H9 (cell line): ENCODE measurements around the gene MAP3K5. TPM values are rescaled to one million over a fixed set of nuclear protein-coding genes. Genes with fewer than 3 reads are reported as not detected.

ENCODE experiments used
- DNase-seq: peaks from one replicate; pipeline ENCODE4 v3.0.0-alpha.2; 2017
- H2AFZ ChIP-seq: one replicate; pipeline ENCODE4 v1.6.1; 2013; ENCODE audit warnings: mild to moderate bottlenecking, low read length, control low read depth, moderate library complexity
- H2AK5ac ChIP-seq: 2 replicates; pipeline ENCODE4 v1.6.1; 2013; ENCODE audit warnings: low read length, control low read depth, mixed read lengths; ENCODE audit not compliant: insufficient read length
- H2BK120ac ChIP-seq: one replicate; pipeline ENCODE4 v1.6.1; 2013; ENCODE audit warnings: low read depth, mild to moderate bottlenecking, low read length, control low read depth, inconsistent platforms; ENCODE audit not compliant: poor library complexity, severe bottlenecking
- H2BK12ac ChIP-seq: 2 replicates; pipeline ENCODE4 v1.6.1; 2013; ENCODE audit warnings: low read length, control low read depth, mixed read lengths, low read depth; ENCODE audit not compliant: insufficient read length
- H2BK15ac ChIP-seq: 2 replicates; pipeline ENCODE4 v1.6.1; 2013; ENCODE audit warnings: low read depth, low read length, control low read depth
- H2BK20ac ChIP-seq: one replicate; pipeline ENCODE4 v1.6.1; 2013; ENCODE audit warnings: low read depth, mild to moderate bottlenecking, low read length, control low read depth, inconsistent platforms; ENCODE audit not compliant: poor library complexity, severe bottlenecking
- H2BK5ac ChIP-seq: 2 replicates; pipeline ENCODE4 v1.6.1; 2013; ENCODE audit warnings: low read length, control low read depth, mixed read lengths; ENCODE audit not compliant: insufficient read length
- H3K14ac ChIP-seq: 2 replicates; pipeline ENCODE4 v1.6.1; 2013; ENCODE audit warnings: low read length, control low read depth; ENCODE audit not compliant: insufficient read depth
- H3K18ac ChIP-seq: 2 replicates; pipeline ENCODE4 v1.6.1; 2013; ENCODE audit warnings: low read depth, mild to moderate bottlenecking, mixed read lengths, low read length, control low read depth; ENCODE audit not compliant: insufficient read length
- H3K23ac ChIP-seq: 2 replicates; pipeline ENCODE4 v1.6.1; 2013; ENCODE audit warnings: low read length, control low read depth, mixed read lengths, low read depth; ENCODE audit not compliant: insufficient read length
- H3K23me2 ChIP-seq: 2 replicates; pipeline ENCODE4 v1.6.1; 2013; ENCODE audit warnings: low read depth, mild to moderate bottlenecking, mixed read lengths, low read length, control low read depth; ENCODE audit not compliant: insufficient read length, poor library complexity, severe bottlenecking
- H3K27ac ChIP-seq: 2 replicates; pipeline ENCODE4 v1.5.1; 2013; ENCODE audit warnings: low read length, control low read depth, mixed read lengths, low read depth; ENCODE audit not compliant: insufficient read length
- H3K27me3 ChIP-seq: 2 replicates; pipeline ENCODE4 v1.6.1; 2013; ENCODE audit warnings: low read length, control low read depth, inconsistent platforms; ENCODE audit not compliant: insufficient read depth
- H3K4ac ChIP-seq: 2 replicates; pipeline ENCODE4 v1.6.1; 2013; ENCODE audit warnings: low read depth, mild to moderate bottlenecking, control low read depth, inconsistent platforms, low read length, moderate library complexity
- H3K4me1 ChIP-seq: 2 replicates; pipeline ENCODE4 v1.6.1; 2013; ENCODE audit warnings: low read length, control low read depth, inconsistent platforms; ENCODE audit not compliant: insufficient read depth
- H3K4me2 ChIP-seq: 2 replicates; pipeline ENCODE4 v1.6.1; 2013; ENCODE audit warnings: low read length, control low read depth, mixed read lengths; ENCODE audit not compliant: insufficient read length, insufficient read depth
- H3K56ac ChIP-seq: 2 replicates; pipeline ENCODE4 v1.6.1; 2013; ENCODE audit warnings: low read depth, mild to moderate bottlenecking, mixed read lengths, low read length, control low read depth; ENCODE audit not compliant: insufficient read length
- H3K79me1 ChIP-seq: 2 replicates; pipeline ENCODE4 v1.6.1; 2013; ENCODE audit warnings: low read depth, mild to moderate bottlenecking, moderate library complexity, low read length, control low read depth, inconsistent platforms; ENCODE audit not compliant: insufficient read depth, poor library complexity, severe bottlenecking
- H3K79me2 ChIP-seq: 2 replicates; pipeline ENCODE4 v1.6.1; 2013; ENCODE audit warnings: low read length, control low read depth, inconsistent platforms; ENCODE audit not compliant: insufficient read depth
- H3K9ac ChIP-seq: 2 replicates; pipeline ENCODE4 v1.6.1; 2013; ENCODE audit warnings: low read length, control low read depth, mixed read lengths; ENCODE audit not compliant: insufficient read length; ENCODE audit errors: extremely low read depth
- H3K9me3 ChIP-seq: one replicate; pipeline ENCODE4 v1.6.1; 2013; ENCODE audit warnings: low read depth, low read length, inconsistent platforms; ENCODE audit not compliant: control insufficient read depth
- H3T11ph ChIP-seq: one replicate; pipeline ENCODE4 v1.6.1; 2013; ENCODE audit warnings: mild to moderate bottlenecking, low read length, control low read depth, inconsistent platforms
- H4K20me1 ChIP-seq: one replicate; pipeline ENCODE4 v1.6.1; 2013; ENCODE audit not compliant: control insufficient read depth, insufficient read length, insufficient read depth
- H4K5ac ChIP-seq: 2 replicates; pipeline ENCODE4 v1.6.1; 2013; ENCODE audit warnings: low read depth, mild to moderate bottlenecking, mixed read lengths, low read length, control low read depth; ENCODE audit not compliant: insufficient read length
- H4K8ac ChIP-seq: replicated peaks from 2 replicates; pipeline ENCODE4 v1.6.1; 2013; ENCODE audit warnings: low read length, control low read depth, mixed read lengths, low read depth; ENCODE audit not compliant: insufficient read length
- H4K91ac ChIP-seq: 2 replicates; pipeline ENCODE4 v1.6.1; 2013; ENCODE audit warnings: low read depth, mild to moderate bottlenecking, moderate library complexity, mixed read lengths, low read length, control low read depth; ENCODE audit not compliant: insufficient read length
- H3K27ac Mint-ChIP-seq, 3 experiments: 2 replicates in 2 of 3; 3 replicates in 1 of 3; pipeline ENCODE4 v1.8.0; 2020 to 2021; ENCODE audit warnings: mixed read lengths in 3 of 3, mild to moderate bottlenecking in 1 of 3, moderate library complexity in 1 of 3
- H3K27me3 Mint-ChIP-seq: 2 replicates; pipeline ENCODE4 v1.8.0; 2021; ENCODE audit warnings: low read depth, mild to moderate bottlenecking, moderate library complexity, mixed read lengths
- H3K36me3 Mint-ChIP-seq, 3 experiments: 2 replicates in 2 of 3; 3 replicates in 1 of 3; pipeline ENCODE4 v1.8.0; 2020 to 2021; ENCODE audit warnings: low read depth in 3 of 3, mixed read lengths in 3 of 3; ENCODE audit not compliant: insufficient read depth in 1 of 3
- H3K4me1 Mint-ChIP-seq, 2 experiments: 2 replicates each; pipeline ENCODE4 v1.8.0; 2020; ENCODE audit warnings: mixed read lengths in 2 of 2
- H3K4me3 Mint-ChIP-seq, 2 experiments: 2 replicates in 1 of 2; 3 replicates in 1 of 2; pipeline ENCODE4 v1.8.0; 2020 to 2021; ENCODE audit warnings: mild to moderate bottlenecking in 2 of 2, mixed read lengths in 2 of 2, moderate library complexity in 1 of 2
- H3K9me3 Mint-ChIP-seq, 2 experiments: 2 replicates in 1 of 2; 3 replicates in 1 of 2; pipeline ENCODE4 v1.8.0; 2020; ENCODE audit warnings: mild to moderate bottlenecking in 2 of 2, mixed read lengths in 2 of 2, moderate library complexity in 1 of 2
- CTCF ChIP-seq: fragments of 200-600 bp; sonication (generic); conservative IDR thresholded peaks from 3 replicates; pipeline ENCODE4 v1.8.0; 2021; ENCODE audit warnings: antibody characterized with exemption, mild to moderate bottlenecking
- WGBS: extraction: QIAGEN DNeasy Blood & Tissue Kit; methylation state at CpG from one replicate; pipeline ENCODE4 v1.1.7; 2013; ENCODE audit warnings: missing lambda C conversion rate, low lambda C conversion rate, mixed read lengths; ENCODE audit not compliant: insufficient read length; ENCODE audit errors: extremely low coverage; 5-methylcytosine and 5-hydroxymethylcytosine counted together
- total RNA-seq: library from RNA; stranded (reverse); gene quantifications from 2 replicates; pipeline ENCODE4 v1.2.1, GENCODE V29; 2021

The MAP3K5 gene
- total RNA-seq, 1 experiment from 2014 or later, result 1.6 TPM

- no peak overlapping the region for H2BK120ac ChIP-seq
- no peak overlapping the region for H3K27ac ChIP-seq
- H3K23ac ChIP-seq, result no peak overlapping the region
- no peaks in the 10 kb centered on the region for H3K23me2 ChIP-seq
- H2BK12ac ChIP-seq, result no peak overlapping the region
- H2BK5ac ChIP-seq, result no peak overlapping the region
- no peak for DNase-seq
- H4K5ac ChIP-seq, result no peak overlapping the region
- Mint-ChIP-seq H3K4me1 (peaks cover 4% of the 10 kb centered on the region in 2 experiments; a peak in 3 of 4 replicates), H3K36me3 (no peaks in the 10 kb centered on the region), H3K4me3 (no peak overlapping the region), H3K27me3 (peaks cover 28% of the 10 kb centered on the region), H3K9me3 (no peaks in the 10 kb centered on the region; a peak in 1 of 5 replicates), H3K27ac (no peak overlapping the region)
- no peak for TF ChIP-seq CTCF
- H2AFZ ChIP-seq, result no peak overlapping the region
- no peaks in the 10 kb centered on the region for H3K27me3 ChIP-seq
- H2BK20ac ChIP-seq, result no peak overlapping the region
- no peak overlapping the region for H3K4ac ChIP-seq
- H3T11ph ChIP-seq, result no peak overlapping the region
- H3K9me3 ChIP-seq, result no peaks in the 10 kb centered on the region
- no peak overlapping the region for H3K14ac ChIP-seq
- H3K9ac ChIP-seq, result no peak overlapping the region
- H4K20me1 ChIP-seq, result no peaks in the 10 kb centered on the region
- H3K79me2 ChIP-seq, result no peaks in the 10 kb centered on the region
- no peak overlapping the region for H3K18ac ChIP-seq
- no peak overlapping the region for H3K4me2 ChIP-seq
- H4K91ac ChIP-seq, result no peak overlapping the region
- no peaks in the 10 kb centered on the region for H3K79me1 ChIP-seq
- H2BK15ac ChIP-seq, result no peak overlapping the region
- no CpG with 5 or more reads among the region's 1 CpG for WGBS
- no peak overlapping the region for H3K56ac ChIP-seq
- no peak overlapping the region for H4K8ac ChIP-seq
- H2AK5ac ChIP-seq, result no peak overlapping the region
- no peaks in the 10 kb centered on the region for H3K4me1 ChIP-seq
Measured at GRCh38 chr6:136798044-136798443, 5.8 kb upstream of the MAP3K5 start.
